H1 (cell line): ENCODE results near the gene WNK3. TPM values are rescaled to one million over a fixed set of nuclear protein-coding genes. Genes with fewer than 3 reads are reported as not detected.

Experiments
- CHD7 ChIP-seq: fragments of 300-600 bp; sonication (generic); IDR thresholded peaks from 2 replicates; pipeline ENCODE4 v1.7.1; 2012; ENCODE audit warnings: low read length, moderate library complexity, mild to moderate bottlenecking, inconsistent platforms; ENCODE audit not compliant: insufficient replicate concordance
- CTCF ChIP-seq, 3 experiments: IDR thresholded peaks; 1 replicate in 2 of 3; 2 replicates in 1 of 3; pipeline versions ENCODE4 v1.5.1 to v1.6.1; 2011; ENCODE audit warnings: low read length in 3 of 3, mild to moderate bottlenecking in 3 of 3, inconsistent platforms in 2 of 3, low read depth in 1 of 3, moderate library complexity in 1 of 3; ENCODE audit not compliant: insufficient read depth in 1 of 3; ENCODE audit errors: control extremely low read depth in 1 of 3
- EP300 ChIP-seq, 2 experiments: IDR thresholded peaks; 1 replicate in 1 of 2; 2 replicates in 1 of 2; pipeline ENCODE4 v1.6.1; 2011 to 2012; ENCODE audit warnings: low read depth in 2 of 2, low read length in 2 of 2, mild to moderate bottlenecking in 2 of 2, borderline replicate concordance in 1 of 2, inconsistent platforms in 1 of 2, moderate library complexity in 1 of 2
- MAX ChIP-seq: IDR thresholded peaks from 2 replicates; pipeline ENCODE4 v1.6.1; 2012; ENCODE audit warnings: inconsistent platforms
- NRF1 ChIP-seq: IDR thresholded peaks from 2 replicates; pipeline ENCODE4 v1.6.1; 2011; ENCODE audit warnings: mild to moderate bottlenecking, low read depth, low read length, improper control_type of control experiment
- RNF2 ChIP-seq: fragments of 200-900, 300-1000 bp; sonication (generic); IDR thresholded peaks from 2 replicates; pipeline ENCODE4 v1.7.1; 2016; ENCODE audit warnings: borderline replicate concordance, low read depth, mild to moderate bottlenecking, antibody characterized with exemption, low read length; ENCODE audit not compliant: poor library complexity, severe bottlenecking; ENCODE audit errors: missing control alignments
- ZNF274 ChIP-seq: IDR thresholded peaks from 2 replicates; pipeline ENCODE4 v1.7.0; 2012; ENCODE audit warnings: low read length, borderline replicate concordance; ENCODE audit errors: extremely low read depth
- polyA plus RNA-seq, 7 experiments: library from polyadenylated mRNA; depleted of rRNA in 3 of 7; stranded (reverse) in 5 of 7; unstranded in 2 of 7; fragments of >200 nt in 5 of 7; fragments of 200-250 nt in 2 of 7; gene quantifications; 1 replicate in 5 of 7; 2 replicates in 1 of 7; 4 replicates in 1 of 7; pipeline versions ENCODE4 v1.2.1 to v1.2.3, GENCODE V29; 2011 to 2013; ENCODE audit warnings: missing spikeins in 2 of 7, mixed read lengths in 2 of 7
- total RNA-seq: library from RNA; stranded (reverse); fragmentation: NEBNext Ultra II Directional; extraction: Animal tissue kit (Norgen Biotek cat#: 25700); gene quantifications from 2 replicates; pipeline ENCODE4 v1.2.1, GENCODE V29; 2021

The WNK3 gene
- total and polyA plus RNA-seq, 2 of the 8 experiments (the other 6 are each of a cell fraction or from before 2014, with no cell fraction given): 5.5 to 37.5 TPM

GRCh38 chrX:54171091-54171490 is 186.8 kb downstream of the WNK3 start (continued):
- TF ChIP-seq CHD7 (no peak), NRF1 (no peak), EP300 (IDR thresholded peaks at IDR 0.05; ENCODE audit: borderline replicate concordance in 1 of 2, low read depth in 2 of 2, low read length in 2 of 2) (no peak), MAX (no peak), RNF2 (no peak), ZNF274 (no peak), CTCF (IDR thresholded peaks at IDR 0.05; ENCODE audit: control extremely low read depth in 1 of 3, insufficient read depth in 1 of 3, low read depth in 1 of 3, low read length in 3 of 3) (no peak)
